8988T (cell line): ENCODE results near the gene LCNL1.

Experiments used
- DNase-seq: peaks from one replicate; pipeline ENCODE4 v3.0.0; 2011

Gene LCNL1

GRCh38 chr9:136977223-136977622, 5.6 kb upstream of the LCNL1 start, which contains the start of gene PTGDS:
Gene PTGDS, plus strand, starts transcription at chr9:136977504. Its CDS starts 75 bp downstream, at chr9:136977579.
- DNase-seq, result no peak

GRCh38 chr9:136977649-136978072, 5.1 kb upstream of the LCNL1 start:
- no peak for DNase-seq

GRCh38 chr9:136978073-136978864, 4.5 kb upstream of the LCNL1 start:
- DNase-seq, result peak; percentile 99

GRCh38 chr9:136978865-136979544, 3.8 kb upstream of the LCNL1 start:
- DNase-seq, result no peak

GRCh38 chr9:136979769-136980587, 2.8 kb upstream of the LCNL1 start:
- no peak for DNase-seq

- no peak for DNase-seq
Measured at GRCh38 chr9:136980669-136981478, 1.9 kb upstream of the LCNL1 start.

- DNase-seq, result no peak
Measured at GRCh38 chr9:136981588-136982231, 1.1 kb upstream of the LCNL1 start.

GRCh38 chr9:136983167-136983566, 374 bp downstream of the LCNL1 start:
- DNase-seq, result no peak

GRCh38 chr9:136983656-136984314, 992 bp downstream of the LCNL1 start:
- no peak for DNase-seq

GRCh38 chr9:136984464-136985026, 1.8 kb downstream of the LCNL1 start:
- DNase-seq, result no peak

- DNase-seq, result no peak
Measured at GRCh38 chr9:136985027-136985602, 2.3 kb downstream of the LCNL1 start.

GRCh38 chr9:136985853-136986252, 3.1 kb downstream of the LCNL1 start:
- no peak for DNase-seq

- no peak for DNase-seq
Measured at GRCh38 chr9:136988872-136989271, 6.1 kb downstream of the LCNL1 start.

- no peak for DNase-seq
Measured at GRCh38 chr9:136990242-136990911, 7.6 kb downstream of the LCNL1 start.

GRCh38 chr9:136991993-136992818, 9.4 kb downstream of the LCNL1 start, which contains the start of gene PAXX:
Gene PAXX, plus strand, starts transcription at chr9:136992422. Its CDS starts 22 bp downstream, at chr9:136992444.
- DNase-seq, result peak; percentile 99

GRCh38 chr9:136992819-136993369, 10.1 kb downstream of the LCNL1 start:
- DNase-seq, result no peak

- DNase-seq, result no peak
Measured at GRCh38 chr9:136994180-136994887, 11.5 kb downstream of the LCNL1 start.

GRCh38 chr9:136994888-136995230, 12.1 kb downstream of the LCNL1 start:
- no peak for DNase-seq
